IPS-11a (cell line): ENCODE measurements around the gene IFIH1.
A peak's percentile ranks its signal among the peaks of the same experiment; 100 is the strongest.

Experiments
- H3K4me3 ChIP-seq: one replicate; pipeline ENCODE4 v1.5.1; 2013; ENCODE audit warnings: low read depth, low read length, control low read depth

Gene IFIH1

DNA sequence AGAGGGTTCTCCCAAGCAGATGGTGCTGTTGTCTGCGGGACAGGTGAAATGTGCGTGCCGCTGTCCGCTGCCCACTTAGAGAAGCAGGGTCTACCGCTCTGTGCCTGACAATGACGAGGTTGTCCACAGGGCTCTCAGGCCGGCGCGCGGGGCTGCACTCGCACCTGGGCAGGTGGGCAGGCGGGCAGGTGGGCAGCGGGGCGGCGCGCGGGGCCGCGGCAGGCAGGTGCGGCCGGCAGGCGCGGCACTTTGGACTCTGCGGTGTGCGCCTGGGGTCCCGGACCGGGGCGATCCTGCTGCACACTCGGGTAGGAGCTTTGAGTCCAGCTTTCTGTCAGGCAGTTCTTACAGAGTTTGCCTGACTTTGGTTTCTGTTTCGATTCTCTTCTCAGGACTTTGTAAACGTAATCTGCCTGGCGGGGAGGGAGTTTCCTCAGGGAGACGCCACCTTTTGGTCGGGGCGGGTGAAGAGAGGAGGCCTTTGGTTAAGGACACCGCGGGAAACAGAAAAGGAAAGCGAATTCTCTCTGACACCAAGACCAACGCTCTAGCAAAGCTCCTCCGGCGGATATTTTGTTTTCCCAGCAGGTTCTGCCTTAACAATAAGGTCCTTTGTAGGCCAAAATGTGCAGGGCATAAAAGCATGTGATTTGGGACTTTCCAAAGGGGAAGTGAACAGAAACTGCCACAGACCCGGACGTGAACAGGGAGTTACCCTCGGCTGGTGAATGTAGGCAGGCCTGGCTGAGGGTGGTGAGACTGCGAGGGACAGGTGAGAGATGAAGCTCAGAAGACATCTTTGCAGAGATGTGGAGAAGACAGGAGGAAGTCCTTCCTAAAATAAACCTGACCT, at the start of gene IFIH1:
Gene IFIH1 (minus strand): TSS at position 357 of the 853 bp plus-strand sequence. CDS start 377 bp downstream, outside the sequence.
- H3K4me3 ChIP-seq, result peak within 1 kb of the TSS; percentile 74

DNA sequence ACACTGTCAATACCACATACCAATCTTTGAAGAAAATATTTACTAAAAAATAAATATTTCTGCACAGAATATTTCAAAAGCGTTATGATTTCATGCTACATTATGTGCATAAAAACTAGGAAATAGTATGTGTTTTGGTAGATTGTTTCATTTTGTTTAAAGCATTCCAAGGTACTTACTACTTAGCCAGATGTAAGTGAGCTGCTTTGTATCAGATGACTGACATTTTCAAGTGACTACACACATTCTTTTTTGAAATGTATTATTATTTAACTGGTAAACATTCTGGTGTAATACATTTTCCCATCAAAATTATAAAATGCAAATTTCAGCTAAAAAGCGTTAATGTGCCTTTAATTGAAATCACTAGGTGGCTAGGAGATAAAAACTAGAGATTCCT, 46.9 kb upstream of the IFIH1 start:
- H3K4me3 ChIP-seq, result no peak overlapping the region

DNA sequence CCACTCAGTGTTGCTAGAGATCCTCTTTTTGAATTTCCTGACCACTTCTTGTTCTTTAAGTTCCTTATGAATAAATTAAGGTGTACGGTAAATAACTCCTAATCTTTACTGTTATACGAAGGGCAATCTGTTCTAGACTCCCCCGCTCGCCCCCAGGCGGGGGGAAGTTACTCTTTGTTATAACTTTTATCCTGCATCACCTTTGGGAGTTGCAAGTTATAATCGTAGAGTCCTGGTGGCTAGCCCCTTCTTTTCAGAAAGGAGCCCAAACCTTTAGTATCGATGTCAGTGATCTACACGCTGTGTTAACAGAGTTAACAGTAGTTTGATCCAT, 26.1 kb upstream of the IFIH1 start:
- peak overlapping the region; percentile 81 for H3K4me3 ChIP-seq

DNA sequence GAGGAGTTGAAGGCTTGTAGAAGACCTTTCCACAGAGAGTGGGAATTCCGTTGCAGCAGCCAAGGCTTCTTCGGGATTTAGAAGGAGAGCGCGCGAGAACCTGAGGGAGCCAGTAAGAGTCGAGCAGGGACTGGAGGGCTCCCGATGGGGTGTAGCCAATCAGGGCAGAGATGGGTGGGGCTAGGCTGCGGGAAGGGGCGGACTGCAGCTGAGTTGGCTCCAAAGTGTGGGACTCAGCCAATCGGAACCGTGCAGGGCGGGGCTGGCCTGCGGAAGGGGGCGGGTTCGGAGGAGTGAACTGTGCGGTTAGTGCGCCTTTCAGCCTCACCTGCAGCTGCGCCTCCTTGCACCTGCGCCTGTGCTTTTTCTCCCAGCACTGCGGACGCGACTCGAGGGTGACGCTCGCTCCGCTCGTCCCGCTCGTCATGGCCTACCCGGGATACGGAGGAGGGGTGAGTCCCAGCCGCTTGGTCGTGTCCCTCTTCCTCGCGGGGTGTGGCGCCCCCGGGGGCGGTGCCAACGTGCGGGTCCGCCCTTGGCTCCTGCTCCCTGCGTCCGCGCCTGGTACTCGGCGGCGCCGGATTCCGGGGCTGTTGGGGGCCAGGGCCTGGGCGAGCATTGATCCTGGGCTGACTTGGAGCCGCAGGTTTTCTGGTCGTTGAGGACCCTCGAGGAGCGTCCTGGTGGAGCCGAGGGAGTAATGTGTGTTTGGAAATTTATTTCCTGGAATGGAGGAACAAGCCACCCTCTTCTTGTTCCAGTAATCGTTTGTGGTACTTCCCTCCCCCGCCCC, 25.5 kb upstream of the IFIH1 start, which contains the start of gene GCA:
Gene GCA (plus strand): TSS at position 309 of the 793 bp plus-strand sequence. CDS start 117 bp downstream, at position 426.
- H3K4me3 ChIP-seq, result peak within 1 kb of the TSS; percentile 81

DNA sequence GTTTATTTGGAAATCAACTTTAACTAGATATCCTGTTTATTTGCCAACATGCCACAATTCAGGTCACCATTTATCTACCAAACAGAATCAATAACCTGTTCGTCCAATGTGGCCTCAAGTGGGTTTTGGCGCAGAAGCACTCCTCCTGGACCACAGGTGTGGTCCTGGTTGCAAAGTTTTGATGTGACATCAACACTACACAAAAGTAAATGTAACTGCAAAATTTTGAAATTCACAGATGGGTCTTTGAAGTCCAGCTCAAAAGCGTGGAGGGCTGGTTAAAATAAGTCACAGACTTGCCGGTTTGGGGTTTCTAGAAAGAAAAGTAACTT, 25.0 kb upstream of the IFIH1 start:
- peak overlapping the region; percentile 81 for H3K4me3 ChIP-seq

DNA sequence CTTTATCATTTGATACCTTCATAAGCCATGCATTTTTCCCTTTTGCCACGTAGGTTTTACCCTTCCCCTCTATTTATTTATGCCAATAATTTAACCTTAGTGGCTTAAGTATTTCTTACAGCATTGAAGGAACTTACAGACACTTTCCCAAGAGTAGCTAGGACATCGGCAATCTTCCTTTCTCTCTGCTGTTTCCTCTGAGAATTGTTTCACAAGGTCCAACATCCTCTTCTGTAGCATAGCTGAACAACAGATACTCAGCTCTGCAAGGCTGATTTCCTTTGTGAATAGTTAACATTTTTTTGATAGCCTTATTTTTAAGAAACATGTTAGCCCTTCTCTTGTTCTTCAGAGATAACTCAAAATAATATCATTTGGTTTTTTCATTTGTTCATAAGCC, 24.4 kb upstream of the IFIH1 start:
- H3K4me3 ChIP-seq, result no peak overlapping the region

DNA sequence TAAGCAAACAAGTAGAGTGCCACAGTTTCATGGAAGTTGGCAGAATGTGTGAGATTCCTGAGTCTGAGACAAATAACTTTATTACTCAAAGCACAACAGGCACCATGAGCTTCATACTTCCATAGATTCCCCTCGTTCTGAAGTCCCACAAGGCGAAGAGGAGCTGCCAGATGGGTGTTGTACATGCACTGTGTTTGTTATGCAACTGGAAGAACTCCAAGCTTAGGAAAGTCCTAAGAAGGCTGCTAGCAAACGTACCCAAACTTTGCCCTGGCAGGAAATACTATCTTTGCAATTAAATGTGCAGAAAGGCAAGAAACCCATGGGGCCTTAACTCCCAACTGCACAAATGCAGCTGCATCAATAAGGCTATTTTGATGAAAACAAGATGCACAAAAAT, 23.8 kb upstream of the IFIH1 start:
- H3K4me3 ChIP-seq, result no peak overlapping the region

DNA sequence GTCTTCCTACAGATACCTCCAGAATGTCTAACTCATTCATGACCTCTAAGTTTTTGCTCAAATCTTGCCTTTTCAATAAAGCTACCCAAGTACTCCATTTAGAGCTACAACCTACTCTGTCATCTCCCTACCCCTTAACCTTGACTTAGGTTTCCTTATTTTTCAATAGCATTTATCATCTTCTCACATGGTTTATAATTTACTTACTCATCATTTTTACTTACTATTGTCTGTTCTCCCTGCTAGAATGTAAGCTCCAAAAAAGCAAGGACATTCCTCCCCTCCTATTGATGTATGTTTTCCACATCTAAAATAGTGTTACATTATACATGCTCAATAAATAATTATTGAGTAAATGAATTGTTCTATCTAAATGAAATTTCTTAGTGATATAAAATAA, 22.3 kb upstream of the IFIH1 start:
- H3K4me3 ChIP-seq, result no peak overlapping the region

DNA sequence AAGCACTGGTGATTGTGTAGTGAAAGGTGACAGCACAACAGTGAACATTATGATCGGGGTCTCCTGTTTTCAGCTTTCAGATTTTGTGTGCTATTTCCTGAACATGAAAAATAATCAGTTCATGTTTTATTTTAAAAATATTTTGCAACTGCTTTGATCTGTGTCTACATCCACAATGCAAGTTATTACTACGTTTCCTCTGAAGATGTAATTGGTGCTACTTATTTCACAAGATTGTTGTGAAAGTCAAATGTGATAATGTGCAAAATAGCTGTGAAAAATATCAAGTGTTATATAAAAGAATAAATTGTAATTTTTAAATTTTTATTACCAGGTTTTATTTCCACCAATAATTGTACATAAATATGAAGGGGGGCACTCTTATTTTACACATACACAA, 19.4 kb upstream of the IFIH1 start:
- no peak overlapping the region for H3K4me3 ChIP-seq

DNA sequence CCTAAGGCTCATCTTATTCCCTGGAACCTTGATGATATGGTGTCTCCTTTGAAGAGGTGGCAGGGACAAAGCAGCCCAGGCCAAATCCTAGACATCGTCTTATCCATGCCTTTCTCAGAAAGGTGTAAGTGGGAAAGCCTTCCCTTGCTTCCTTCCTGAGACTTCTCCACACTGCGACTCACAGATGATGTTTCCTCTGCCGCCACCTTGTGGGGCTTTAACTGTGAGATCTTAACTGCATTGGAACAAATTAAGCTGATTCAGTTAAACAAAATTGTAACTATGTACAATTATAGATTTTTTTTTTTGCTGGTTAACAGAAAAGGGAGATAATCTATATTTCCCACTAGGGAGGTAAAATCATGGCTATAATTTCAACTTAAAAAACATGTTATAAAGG, 15.5 kb upstream of the IFIH1 start:
- H3K4me3 ChIP-seq, result no peak overlapping the region

DNA sequence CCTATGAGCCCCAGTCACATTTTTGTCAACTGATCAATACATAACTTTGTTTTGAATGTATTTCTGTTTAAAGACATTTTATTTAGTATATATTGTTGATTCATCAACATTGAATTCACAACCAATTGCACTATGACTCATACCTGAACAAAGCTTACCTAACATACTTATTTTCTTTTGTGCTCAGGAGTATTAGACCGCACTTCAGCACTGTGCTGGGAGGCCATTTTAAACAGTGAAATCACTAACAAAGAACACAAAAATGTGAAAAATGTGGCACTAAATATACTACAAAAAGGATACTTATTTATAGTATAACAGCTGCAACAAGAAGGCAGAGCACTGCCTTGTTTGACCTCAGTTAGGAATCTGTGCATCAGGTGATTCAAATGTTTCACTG, 12.4 kb upstream of the IFIH1 start:
- no peak overlapping the region for H3K4me3 ChIP-seq

DNA sequence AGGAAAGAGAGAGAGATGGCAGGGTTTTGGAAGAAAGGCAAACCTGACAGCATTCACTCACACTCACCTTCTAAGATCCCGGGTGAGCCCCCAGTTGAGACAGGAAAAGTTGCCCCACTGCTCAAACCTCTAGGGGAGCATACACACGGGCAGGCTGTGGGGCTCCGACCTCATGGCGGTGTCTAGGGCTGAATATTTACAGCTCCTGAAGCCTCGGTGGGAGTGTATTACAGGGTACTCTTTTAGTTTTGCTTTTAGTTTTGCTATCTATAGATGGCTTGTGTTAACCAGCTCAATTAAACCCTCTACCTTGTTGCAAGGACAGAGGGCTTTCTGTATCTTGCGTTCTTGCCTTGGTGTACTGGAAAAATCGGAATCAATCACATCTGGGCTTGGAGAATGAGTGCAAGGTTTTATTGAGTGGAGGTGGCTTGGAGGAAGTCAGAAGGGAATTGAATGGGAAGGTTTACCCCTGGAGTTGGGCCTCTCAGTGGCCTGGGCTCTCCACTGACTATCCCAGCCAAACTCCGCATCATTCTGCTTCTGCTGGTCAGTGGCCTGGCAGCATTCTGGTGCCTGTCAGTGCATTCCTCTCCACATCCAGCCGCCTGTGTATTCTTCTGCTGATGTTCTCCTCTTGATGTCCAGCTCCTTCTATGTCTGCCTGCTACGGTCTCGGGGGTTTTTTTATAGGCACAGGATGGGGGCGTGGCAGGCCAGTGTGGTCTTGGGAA, 10.1 kb upstream of the IFIH1 start:
- H3K4me3 ChIP-seq, result no peak overlapping the region

DNA sequence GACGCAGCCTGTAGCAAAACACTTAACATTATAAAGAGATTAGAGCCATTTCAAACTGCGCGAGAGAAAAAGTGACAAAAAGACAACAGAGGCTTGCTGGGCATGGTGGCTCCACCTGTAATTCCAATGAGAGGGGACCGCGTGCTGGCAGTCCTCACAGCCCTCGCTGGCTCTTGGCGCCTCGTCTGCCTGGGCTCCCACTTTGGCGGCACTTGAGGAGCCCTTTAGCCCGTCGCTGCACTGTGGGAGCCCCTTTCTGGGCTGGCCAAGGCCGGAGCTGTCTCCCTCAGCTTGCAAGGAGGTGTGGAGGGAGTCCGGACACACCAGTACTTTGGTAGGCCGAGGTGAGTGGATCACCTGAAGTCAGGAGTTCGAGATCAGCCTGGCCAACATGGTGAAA, 9.3 kb upstream of the IFIH1 start:
- H3K4me3 ChIP-seq, result no peak overlapping the region

DNA sequence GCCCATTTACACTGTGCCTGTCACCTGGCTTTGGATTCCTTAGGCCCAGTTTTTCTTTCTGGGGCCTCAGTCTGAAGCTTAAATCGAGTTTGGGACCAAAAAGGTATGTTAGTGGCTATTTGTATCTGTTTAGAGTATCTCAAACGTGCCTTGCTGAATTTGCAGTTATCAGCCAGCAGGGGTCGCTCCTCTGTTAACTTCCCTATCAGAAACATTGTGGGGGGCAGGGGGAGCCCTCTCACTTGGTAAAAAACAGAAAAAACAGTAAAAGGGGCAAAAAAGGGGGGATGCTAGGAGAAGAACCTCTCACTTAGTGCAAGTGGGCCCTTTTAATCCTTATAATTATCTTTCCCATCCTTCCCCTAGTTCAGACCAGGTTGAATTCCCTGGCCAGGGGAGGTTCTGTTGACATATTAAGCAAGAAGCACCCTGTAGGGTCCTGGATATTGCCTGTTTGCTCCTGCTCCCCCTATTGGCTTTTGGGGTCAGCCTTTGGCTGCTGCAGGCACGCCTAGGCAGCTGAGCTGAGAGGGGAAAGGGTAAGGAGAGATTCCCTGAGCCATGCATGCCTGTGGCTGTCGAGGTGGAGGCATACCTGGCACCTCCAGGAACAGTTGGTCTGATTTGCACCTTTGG, 8.8 kb upstream of the IFIH1 start:
- no peak overlapping the region for H3K4me3 ChIP-seq

DNA sequence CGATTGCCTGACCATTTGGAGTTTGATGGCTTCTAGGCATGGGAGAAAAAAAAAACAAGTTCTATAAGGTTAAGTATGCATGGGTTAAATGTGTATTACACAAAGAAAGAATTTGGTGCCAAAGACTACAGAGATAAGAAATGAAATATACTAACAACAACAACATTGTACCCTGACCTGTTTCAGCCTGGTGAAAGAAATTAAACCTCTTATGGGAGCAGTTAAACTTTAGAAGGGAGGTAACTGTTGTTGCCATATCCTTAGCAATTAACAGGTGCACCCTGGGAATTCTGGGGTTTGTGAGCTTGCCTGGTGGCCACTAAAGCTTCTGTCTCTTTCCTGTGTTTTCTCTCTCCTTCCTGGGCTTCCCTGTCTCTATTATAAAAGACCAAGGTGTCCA, 6.5 kb upstream of the IFIH1 start:
- H3K4me3 ChIP-seq, result no peak overlapping the region

DNA sequence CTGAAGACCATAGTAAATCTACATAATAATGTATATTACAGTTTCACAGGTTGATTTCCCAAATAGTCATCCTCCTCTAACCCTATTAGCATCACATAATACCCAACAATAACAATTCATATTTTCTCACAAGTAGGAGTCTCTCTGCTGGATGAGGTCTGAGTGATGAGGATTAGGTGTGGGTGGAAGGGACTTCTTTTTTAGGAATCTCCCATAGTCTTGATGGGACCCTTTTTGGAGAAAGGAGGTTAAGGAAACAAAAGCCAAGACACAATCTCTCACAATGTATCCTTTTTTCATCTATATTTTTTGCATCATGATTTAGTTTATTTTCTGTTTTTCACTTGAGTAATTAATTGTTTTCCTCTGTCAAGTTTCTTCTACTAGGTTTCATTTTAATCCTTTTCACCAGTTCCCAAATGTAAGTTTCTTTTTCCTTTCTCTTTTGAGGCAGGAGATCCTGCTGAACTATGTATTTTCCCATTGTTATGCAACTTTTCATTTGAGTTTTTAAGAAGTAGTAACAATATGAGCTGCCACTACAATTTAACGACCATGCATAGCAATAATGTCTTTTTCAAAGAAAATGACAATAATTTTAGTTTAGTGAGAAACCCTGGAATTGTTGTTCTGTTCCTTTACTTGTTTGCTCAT, 2.5 kb upstream of the IFIH1 start:
- no peak overlapping the region for H3K4me3 ChIP-seq

DNA sequence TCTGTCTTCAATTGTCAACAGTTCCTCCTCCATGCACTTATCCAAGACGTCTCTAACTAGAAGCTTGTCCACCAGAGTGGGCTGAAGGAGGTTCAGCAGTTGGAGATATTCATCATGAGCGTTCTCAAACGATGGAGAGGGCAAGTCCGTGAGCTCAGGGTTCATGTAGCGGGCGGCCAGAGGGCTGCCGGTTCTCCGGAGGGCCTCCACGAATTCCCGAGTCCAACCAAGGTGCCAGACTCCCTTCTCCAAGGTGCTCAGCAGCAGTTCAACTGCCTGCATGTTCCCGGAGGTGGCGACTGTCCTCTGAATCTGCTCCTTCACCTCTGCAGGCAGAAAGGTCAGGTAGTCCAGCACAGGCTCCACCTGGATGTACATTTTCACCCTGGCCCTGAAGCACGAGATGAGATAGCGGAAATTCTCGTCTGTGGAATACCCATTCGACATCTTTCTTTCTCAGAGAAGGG, 590 bp downstream of the IFIH1 start:
- H3K4me3 ChIP-seq, result peak overlapping the region; percentile 74

DNA sequence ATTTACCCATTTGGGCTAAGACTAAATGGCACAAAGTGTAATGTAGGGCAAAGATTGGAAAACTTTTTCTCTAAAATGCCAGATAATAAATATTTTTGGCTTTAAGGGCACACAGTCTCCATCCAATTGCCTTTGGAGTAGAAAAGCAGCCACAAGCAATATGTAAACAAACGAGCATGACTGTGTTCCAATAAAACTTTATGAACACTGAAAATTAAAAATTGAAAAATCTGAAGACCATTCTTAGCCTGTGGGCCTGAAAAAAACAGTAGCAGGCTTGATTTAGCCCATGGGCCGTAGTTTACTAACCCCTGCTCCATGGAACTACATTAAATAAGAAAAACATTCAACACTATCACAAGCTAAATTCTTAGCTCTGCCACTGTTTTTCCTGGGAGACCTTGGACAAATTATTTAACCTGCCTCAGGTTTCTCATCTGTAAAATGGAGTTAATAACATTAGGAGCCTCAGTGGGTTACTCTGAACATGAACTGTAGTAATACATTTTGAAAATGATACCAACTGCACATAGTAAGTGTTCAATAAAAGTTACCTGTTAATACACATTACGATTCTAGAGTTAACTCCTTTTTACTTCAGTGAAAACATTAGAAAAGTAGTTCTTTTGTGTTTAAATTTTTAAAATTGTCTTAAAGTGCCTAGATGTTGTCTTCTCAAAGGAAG, 1.3 kb downstream of the IFIH1 start:
- H3K4me3 ChIP-seq, result no peak overlapping the region

DNA sequence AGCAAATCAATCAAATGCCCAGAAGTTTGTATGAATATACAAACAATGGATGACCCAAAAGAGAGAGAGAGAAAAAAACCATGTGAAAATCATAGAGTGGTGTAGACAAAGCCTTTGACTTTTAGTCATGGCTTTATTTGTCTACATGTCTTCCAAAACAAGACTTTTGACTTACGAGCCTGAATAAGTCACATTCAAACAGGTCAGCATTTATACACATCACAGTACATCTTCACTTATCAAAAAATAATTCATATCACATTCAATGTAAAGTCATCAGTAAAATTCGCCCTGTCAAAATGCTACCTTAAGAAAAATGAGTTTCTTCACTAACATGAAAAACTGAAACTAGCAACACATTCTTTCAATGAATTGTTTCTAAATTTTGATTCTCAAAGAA, 1.9 kb downstream of the IFIH1 start:
- no peak overlapping the region for H3K4me3 ChIP-seq

DNA sequence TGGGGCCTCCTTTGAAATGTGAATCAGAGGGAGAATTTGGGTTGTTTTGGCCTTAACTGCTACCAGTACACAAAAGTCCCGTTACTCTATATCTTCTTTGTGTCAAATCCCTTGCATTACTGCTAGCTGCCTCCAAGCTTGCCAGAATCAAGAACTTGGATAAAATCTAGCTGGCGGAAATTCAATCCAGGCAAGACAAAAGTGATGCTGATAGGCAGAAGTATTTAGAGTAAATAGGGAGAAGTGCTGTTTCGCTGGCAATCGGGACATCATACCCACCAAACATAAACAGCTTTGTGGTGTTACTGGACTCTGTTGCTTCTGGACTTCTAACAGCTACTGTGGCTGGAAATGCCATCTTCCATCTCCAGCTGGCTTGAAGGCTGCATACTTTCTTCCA, 2.5 kb downstream of the IFIH1 start:
- no peak overlapping the region for H3K4me3 ChIP-seq
